Activated T-cell treated with anti-CD3 and anti-CD28 coated beads for 24 hours (primary cell): ENCODE results near the gene PDE6G.
"Not testable (repeated sequence)": the region's sequence is repeated elsewhere in the genome, so short reads cannot be mapped to it uniquely, and the experiment has no call there.

ENCODE experiments used
- DNase-seq: peaks from one replicate; pipeline ENCODE4 v3.0.0-alpha.2; 2020; ENCODE audit warnings: low read depth

Gene PDE6G

DNA sequence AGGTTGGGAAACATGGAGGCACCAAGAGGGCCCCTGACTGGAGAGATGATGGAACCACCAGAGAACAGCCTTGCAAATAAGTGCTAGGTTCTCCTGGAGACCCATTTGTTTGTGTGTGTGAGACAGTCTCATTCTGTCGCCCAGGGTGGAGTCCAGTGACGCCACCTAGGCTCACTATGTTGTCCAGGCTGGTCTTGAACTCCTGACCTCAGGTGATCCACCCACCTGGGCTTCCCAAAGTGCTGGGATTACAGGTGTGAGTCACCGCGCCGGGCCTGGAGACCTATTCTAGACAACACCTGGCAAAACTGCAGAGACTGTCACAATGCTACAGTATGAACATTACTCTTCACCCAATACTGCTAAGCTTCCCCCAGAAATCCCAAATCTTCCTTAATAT is 20.9 kb downstream of the PDE6G start:
- DNase-seq: no peak

DNA sequence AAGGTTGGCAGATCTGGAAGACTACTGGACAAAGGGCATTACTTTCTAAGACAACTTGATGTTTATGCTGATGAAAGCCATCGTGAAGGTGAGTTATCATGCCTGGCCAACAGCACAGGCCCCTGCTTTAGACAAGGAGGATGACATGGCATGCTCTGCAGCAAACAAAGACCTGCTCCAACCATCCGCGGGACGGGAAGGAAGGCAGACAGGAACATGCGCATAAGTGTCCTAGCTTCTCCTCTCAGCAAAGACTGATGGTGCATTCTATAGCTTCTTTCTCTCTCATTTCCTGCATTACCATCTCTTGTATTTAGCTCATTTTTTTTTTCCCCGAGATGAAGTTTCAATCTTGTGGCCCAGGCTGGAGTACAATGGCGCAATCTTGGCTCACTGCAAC is 24.9 kb downstream of the PDE6G start:
- no peak for DNase-seq

- no peak for DNase-seq
Observed at GRCh38 chr17:81630274-81630673, 26.1 kb downstream of the PDE6G start.

DNA sequence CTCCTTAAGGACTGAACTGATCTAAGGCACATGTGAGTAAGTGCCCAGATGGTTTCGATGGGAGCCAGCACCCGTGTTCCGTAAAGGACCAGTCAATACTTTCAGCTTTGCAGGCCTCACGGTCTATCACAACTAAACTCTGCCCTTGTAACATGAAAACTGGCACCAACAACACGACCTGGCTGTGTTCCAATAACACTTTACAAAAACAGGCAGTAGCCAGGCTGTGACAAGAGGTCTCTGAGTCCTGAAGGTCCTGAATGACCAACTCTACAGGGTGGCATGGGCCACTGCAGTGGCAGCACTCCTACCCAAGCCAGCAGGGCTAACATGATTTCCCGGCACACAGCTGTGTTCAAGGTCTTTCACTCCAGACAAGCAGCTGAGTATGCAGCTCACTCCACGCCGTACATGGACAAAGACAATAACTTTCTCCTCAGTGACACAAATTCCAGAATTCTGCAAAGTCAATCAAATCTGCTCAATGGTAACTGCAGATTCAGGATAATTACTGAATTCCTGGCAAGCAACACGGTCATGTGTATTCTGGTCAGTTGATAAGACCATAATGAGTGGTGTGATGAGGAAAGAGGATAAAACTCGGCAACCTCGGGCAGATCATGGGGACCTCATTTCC is 34.7 kb downstream of the PDE6G start:
- DNase-seq: no peak

DNA sequence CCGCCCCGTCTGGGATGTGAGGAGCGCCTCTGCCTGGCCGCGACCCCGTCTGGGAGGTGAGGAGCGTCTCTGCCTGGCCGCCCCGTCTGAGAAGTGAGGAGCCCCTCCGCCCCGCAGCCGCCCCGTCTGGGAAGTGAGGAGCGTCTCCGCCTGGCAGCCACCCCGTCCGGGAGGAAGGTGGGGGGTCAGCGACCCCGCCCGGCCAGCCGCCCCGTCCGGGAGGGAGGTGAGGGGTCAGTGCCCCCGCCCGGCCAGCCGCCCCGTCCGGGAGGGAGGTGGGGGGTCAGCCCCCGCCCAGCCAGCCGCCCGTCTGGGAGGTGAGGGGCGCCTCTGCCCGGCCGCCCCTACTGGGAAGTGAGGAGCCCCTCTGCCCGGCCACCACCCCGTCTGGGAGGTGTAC is 38.0 kb downstream of the PDE6G start:
- DNase-seq: not testable (repeated sequence)

DNA sequence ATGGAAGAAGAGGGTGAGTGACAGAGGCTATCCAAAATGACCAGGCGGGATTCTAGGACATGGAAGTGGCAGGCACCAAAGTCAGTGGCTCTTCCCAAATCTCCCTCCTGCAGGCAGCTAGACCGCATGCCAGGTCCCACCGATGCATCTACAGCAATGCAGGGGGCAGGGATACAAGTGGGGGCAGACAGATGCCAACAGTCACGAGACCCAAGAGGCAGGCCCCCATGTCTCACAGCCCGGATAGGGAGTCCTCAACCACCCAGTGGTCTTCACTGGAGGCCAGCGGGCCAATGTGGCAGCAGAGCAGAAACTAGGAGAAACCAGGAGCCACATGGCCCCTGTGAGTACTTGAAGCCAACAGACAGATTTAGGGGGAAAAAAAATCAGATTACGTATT is 39.5 kb downstream of the PDE6G start:
- DNase-seq: no peak

- no peak for DNase-seq
Observed at GRCh38 chr17:81615401-81615930, 40.9 kb downstream of the PDE6G start.

DNA sequence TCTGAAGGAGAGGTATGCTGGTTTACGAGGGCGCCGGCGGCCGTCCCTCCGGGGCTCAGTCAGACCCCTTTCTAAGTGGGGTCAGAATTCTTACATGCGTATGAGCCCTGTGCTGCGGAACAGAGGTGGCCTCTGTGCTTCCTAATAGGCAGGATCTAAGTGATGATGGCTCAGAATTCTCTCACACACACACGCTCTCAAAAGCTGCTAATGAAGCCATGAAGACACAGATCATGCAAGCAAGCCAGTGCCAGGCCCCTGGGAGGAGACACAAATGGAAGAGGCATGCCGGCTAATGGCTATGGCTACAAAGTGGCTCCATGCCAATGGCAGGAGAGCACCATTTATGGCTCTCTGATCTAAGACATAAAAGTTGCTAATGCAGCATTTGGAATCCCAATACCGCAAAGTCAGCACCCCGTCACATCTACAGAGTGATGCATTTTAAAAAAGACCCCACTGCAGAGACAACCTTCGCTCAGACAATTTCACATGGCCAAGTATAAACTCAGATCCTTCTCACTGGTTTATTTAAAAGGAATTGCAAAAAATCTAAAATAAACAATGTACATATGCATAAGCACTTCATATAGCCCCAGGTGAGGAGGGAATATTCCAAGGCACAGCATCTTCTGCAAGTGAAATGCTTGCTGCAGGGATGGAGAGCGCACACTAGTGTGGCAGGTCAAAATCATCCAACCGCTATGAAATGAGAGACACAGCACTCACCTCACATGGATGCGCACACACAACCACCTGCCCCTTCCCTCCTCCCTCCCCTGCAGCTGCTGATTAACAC is 44.0 kb downstream of the PDE6G start:
- DNase-seq: no peak

DNA sequence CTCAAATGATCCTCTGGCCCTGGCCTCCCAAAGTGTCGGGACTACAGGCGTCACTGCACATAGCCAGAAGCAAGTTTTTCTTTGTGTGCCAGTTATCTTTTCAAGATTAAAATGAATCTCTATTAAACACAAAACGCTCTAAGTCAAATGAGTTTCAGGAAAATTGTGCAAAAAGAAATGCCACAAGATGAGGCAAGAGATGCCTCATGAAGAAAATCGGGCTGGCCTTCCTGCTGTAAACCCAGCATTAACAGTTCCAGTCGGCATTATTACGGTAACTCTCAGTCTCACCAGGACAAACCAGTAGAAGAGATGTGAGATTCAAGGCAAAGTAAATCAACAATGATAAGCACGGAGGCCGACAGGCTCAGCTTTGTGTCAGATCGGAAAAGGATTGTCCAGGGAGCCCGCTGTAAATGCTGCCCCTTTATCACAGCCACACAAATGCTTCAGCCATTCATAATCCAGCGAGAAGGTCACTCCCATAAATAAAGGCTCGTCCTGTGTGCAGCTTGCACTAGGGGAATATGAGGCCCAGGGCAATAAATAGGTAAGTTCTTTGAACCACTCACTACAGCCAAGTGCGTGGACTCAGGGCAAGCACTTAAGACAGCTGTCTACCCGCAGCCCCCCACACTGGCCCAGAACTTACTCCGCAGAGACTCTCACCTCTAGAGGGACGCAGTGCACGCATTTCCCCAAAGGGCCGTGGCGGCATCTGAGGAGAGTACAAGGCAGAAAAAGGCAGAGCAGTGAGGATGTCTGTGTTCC is 46.6 kb downstream of the PDE6G start:
- DNase-seq: no peak

- DNase-seq: no peak
Observed at GRCh38 chr17:81608605-81609004, 47.7 kb downstream of the PDE6G start.

- DNase-seq: no peak
Observed at GRCh38 chr17:81608082-81608481, 48.3 kb downstream of the PDE6G start.

GRCh38 chr17:81607431-81607830 is 48.9 kb downstream of the PDE6G start:
- no peak for DNase-seq

- no peak for DNase-seq
Observed at GRCh38 chr17:81603846-81604610, 52.3 kb downstream of the PDE6G start.

DNA sequence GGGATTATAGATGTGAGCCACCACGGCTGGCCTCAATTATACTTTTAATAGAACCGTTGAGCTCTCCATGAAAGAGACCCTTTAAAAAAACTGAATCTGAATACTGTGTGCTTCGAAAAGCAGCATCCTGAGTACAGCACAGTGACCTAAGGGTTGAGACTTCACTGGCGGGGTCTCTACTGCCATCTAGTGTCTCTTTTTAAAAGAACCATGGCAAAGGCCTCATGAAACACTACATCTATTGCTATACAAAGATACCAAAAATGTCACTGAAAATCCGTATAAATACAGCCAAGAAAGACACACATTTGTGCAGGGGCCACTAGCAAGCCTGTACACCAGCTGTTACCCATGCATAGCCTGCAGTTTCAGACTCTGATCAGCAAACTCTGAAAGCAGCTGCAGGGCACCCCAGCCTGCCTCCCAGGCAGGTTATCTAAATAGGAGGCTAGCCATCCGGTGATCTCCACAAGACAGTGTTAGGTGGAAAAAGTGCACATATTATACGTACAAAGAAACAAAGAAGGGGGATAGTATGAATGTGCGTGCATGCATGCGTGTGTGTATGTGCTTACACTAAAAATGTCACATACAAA is 54.7 kb downstream of the PDE6G start:
- peak; percentile 7 for DNase-seq
